ENCODE data around the gene SPANXN2. TPM values are rescaled to one million over a fixed set of nuclear protein-coding genes. Genes with fewer than 3 reads are reported as not detected.

Gene SPANXN2
- polyA plus RNA-seq, 3 donors, result not detected

DNA sequence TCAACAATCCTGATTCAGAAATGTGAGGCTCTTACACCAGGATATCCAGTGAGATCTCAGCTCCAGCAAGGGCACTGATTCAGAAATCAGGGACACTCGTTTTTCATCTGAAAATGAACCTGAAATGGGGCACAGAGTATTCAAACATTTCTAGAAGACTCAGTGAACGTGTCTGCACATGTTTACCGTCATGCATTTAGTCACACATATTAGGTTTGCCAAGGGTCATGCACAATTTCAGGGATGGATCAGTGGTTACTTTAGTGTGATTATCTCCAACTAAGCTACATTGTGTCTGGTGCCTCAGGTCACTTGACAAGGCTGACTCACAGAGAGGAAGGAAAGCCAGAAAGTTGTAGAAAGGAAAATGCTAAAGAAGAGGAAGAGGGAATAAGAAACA is 33.6 kb upstream of the SPANXN2 start:
- Histone ChIP-seq H3K27me3 (ENCODE audit: control insufficient read depth in 2 of 2, insufficient read depth in 2 of 2, low read length in 2 of 2) (no peaks in the 10 kb centered on the region), H3K36me3 (replicated peaks in 1 of 2; ENCODE audit: control insufficient read depth in 1 of 2, insufficient read depth in 2 of 2, low read length in 2 of 2) (no peaks in the 10 kb centered on the region), H3K4me2 (replicated peaks; ENCODE audit: extremely low read depth, low read length, poor library complexity, severe bottlenecking) (no peak overlapping the region), H4K20me1 (ENCODE audit: insufficient read depth, low read length) (no peaks in the 10 kb centered on the region), H3K79me2 (ENCODE audit: insufficient read depth, low read length) (no peaks in the 10 kb centered on the region), H3K4me1 (ENCODE audit: control insufficient read depth in 1 of 2, insufficient read depth in 2 of 2, low read length in 2 of 2) (no peaks in the 10 kb centered on the region), H3K9me3 (replicated peaks in 1 of 2; ENCODE audit: control insufficient read depth in 1 of 2, insufficient read depth in 1 of 2, low read length in 2 of 2) (peaks cover 6 to 16% of the 10 kb centered on the region in 2 donors), H3K4me3 (replicated peaks in 1 of 3; ENCODE audit: low read depth in 2 of 3, low read length in 3 of 3) (no peak overlapping the region), H3K9ac (ENCODE audit: insufficient read depth, low read length, poor library complexity, severe bottlenecking) (no peak overlapping the region), H2AFZ (ENCODE audit: insufficient read depth, low read depth, low read length, poor library complexity, severe bottlenecking) (no peak overlapping the region), H3K27ac (ENCODE audit: low read depth in 1 of 2, low read length in 2 of 2) (no peak overlapping the region)
- H3K27ac Mint-ChIP-seq, result no peak overlapping the region
- H3K4me3 Mint-ChIP-seq, result no peak overlapping the region
- intact Hi-C loops (cut with micrococcal nuclease), result no loop called here
- TF ChIP-seq, protein P1, sequence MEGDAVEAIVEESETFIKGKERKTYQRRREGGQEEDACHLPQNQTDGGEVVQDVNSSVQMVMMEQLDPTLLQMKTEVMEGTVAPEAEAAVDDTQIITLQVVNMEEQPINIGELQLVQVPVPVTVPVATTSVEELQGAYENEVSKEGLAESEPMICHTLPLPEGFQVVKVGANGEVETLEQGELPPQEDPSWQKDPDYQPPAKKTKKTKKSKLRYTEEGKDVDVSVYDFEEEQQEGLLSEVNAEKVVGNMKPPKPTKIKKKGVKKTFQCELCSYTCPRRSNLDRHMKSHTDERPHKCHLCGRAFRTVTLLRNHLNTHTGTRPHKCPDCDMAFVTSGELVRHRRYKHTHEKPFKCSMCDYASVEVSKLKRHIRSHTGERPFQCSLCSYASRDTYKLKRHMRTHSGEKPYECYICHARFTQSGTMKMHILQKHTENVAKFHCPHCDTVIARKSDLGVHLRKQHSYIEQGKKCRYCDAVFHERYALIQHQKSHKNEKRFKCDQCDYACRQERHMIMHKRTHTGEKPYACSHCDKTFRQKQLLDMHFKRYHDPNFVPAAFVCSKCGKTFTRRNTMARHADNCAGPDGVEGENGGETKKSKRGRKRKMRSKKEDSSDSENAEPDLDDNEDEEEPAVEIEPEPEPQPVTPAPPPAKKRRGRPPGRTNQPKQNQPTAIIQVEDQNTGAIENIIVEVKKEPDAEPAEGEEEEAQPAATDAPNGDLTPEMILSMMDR (IDR thresholded peaks at IDR 0.05), result no peak
- peaks cover 0 to 12% (median 2%) of the 10 kb centered on the region in 7 donors for H3K9me3 Mint-ChIP-seq
- no peak for DNase-seq
- H3K27me3 Mint-ChIP-seq (ENCODE audit: low read depth in 3 of 3), result no peaks in the 10 kb centered on the region
- H3K36me3 Mint-ChIP-seq, result no peaks in the 10 kb centered on the region
- WGBS (ENCODE audit: insufficient coverage), result 50% methylated on average over 1 of the region's 3 CpGs
- H3K4me1 Mint-ChIP-seq, result no peaks in the 10 kb centered on the region

DNA sequence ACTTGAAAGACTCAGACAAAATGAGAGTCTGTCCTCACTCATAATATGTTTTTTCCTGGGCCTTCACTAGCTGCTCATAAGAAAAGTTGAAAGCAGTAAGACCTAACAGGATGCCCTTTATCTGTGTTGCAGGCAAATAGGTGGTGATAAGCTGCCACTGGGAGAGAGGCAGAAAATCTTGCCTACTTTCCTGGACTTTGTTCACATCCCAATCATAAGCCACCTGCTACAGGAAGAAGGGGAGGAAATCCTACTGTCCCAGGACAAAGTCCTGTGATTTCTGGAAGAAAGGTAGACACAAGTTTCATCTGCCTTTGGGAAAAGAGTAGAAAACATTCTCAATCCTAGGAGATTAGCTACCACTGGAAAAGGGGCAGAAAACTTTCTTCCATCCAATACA is 13.3 kb upstream of the SPANXN2 start:
- no peak overlapping the region for H3K27ac Mint-ChIP-seq
- Histone ChIP-seq H3K4me3 (replicated peaks in 1 of 3; ENCODE audit: low read depth in 2 of 3, low read length in 3 of 3) (no peak overlapping the region), H3K79me2 (ENCODE audit: insufficient read depth, low read length) (no peaks in the 10 kb centered on the region), H3K36me3 (replicated peaks in 1 of 2; ENCODE audit: control insufficient read depth in 1 of 2, insufficient read depth in 2 of 2, low read length in 2 of 2) (no peaks in the 10 kb centered on the region), H3K27ac (ENCODE audit: low read depth in 1 of 2, low read length in 2 of 2) (no peak overlapping the region), H3K9me3 (replicated peaks in 1 of 2; ENCODE audit: control insufficient read depth in 1 of 2, insufficient read depth in 1 of 2, low read length in 2 of 2) (no peaks in the 10 kb centered on the region), H3K9ac (ENCODE audit: insufficient read depth, low read length, poor library complexity, severe bottlenecking) (no peak overlapping the region), H3K4me2 (replicated peaks; ENCODE audit: extremely low read depth, low read length, poor library complexity, severe bottlenecking) (no peak overlapping the region), H4K20me1 (ENCODE audit: insufficient read depth, low read length) (no peaks in the 10 kb centered on the region), H3K27me3 (ENCODE audit: control insufficient read depth in 2 of 2, insufficient read depth in 2 of 2, low read length in 2 of 2) (no peaks in the 10 kb centered on the region), H2AFZ (ENCODE audit: insufficient read depth, low read depth, low read length, poor library complexity, severe bottlenecking) (no peak overlapping the region), H3K4me1 (ENCODE audit: control insufficient read depth in 1 of 2, insufficient read depth in 2 of 2, low read length in 2 of 2) (no peaks in the 10 kb centered on the region)
- H3K4me3 Mint-ChIP-seq, result no peak overlapping the region
- DNase-seq, result no peak
- peaks cover 0 to 1% (median 0%) of the 10 kb centered on the region in 3 donors for H3K27me3 Mint-ChIP-seq (ENCODE audit: low read depth in 3 of 3)
- peaks cover 0 to 5% (median 0%) of the 10 kb centered on the region in 7 donors for H3K9me3 Mint-ChIP-seq
- H3K4me1 Mint-ChIP-seq, result no peaks in the 10 kb centered on the region
- no peaks in the 10 kb centered on the region for H3K36me3 Mint-ChIP-seq
- TF ChIP-seq, protein P1 (IDR thresholded peaks at IDR 0.05), result no peak
- intact Hi-C loops (cut with micrococcal nuclease), result no loop called here
